H9 (cell line): ENCODE measurements around the gene OR6C68. TPM values are rescaled to one million over a fixed set of nuclear protein-coding genes. Genes with fewer than 3 reads are reported as not detected.
"Not testable (repeated sequence)": the region's sequence is repeated elsewhere in the genome, so short reads cannot be mapped to it uniquely, and the experiment has no call there.

ENCODE experiments used
- DNase-seq: peaks from one replicate; pipeline ENCODE4 v3.0.0-alpha.2; 2017
- H2AFZ ChIP-seq: one replicate; pipeline ENCODE4 v1.6.1; 2013; ENCODE audit warnings: mild to moderate bottlenecking, low read length, control low read depth, moderate library complexity
- H2AK5ac ChIP-seq: 2 replicates; pipeline ENCODE4 v1.6.1; 2013; ENCODE audit warnings: low read length, control low read depth, mixed read lengths; ENCODE audit not compliant: insufficient read length
- H2BK120ac ChIP-seq: one replicate; pipeline ENCODE4 v1.6.1; 2013; ENCODE audit warnings: low read depth, mild to moderate bottlenecking, low read length, control low read depth, inconsistent platforms; ENCODE audit not compliant: poor library complexity, severe bottlenecking
- H2BK12ac ChIP-seq: 2 replicates; pipeline ENCODE4 v1.6.1; 2013; ENCODE audit warnings: low read length, control low read depth, mixed read lengths, low read depth; ENCODE audit not compliant: insufficient read length
- H2BK15ac ChIP-seq: 2 replicates; pipeline ENCODE4 v1.6.1; 2013; ENCODE audit warnings: low read depth, low read length, control low read depth
- H2BK20ac ChIP-seq: one replicate; pipeline ENCODE4 v1.6.1; 2013; ENCODE audit warnings: low read depth, mild to moderate bottlenecking, low read length, control low read depth, inconsistent platforms; ENCODE audit not compliant: poor library complexity, severe bottlenecking
- H2BK5ac ChIP-seq: 2 replicates; pipeline ENCODE4 v1.6.1; 2013; ENCODE audit warnings: low read length, control low read depth, mixed read lengths; ENCODE audit not compliant: insufficient read length
- H3K14ac ChIP-seq: 2 replicates; pipeline ENCODE4 v1.6.1; 2013; ENCODE audit warnings: low read length, control low read depth; ENCODE audit not compliant: insufficient read depth
- H3K18ac ChIP-seq: 2 replicates; pipeline ENCODE4 v1.6.1; 2013; ENCODE audit warnings: low read depth, mild to moderate bottlenecking, mixed read lengths, low read length, control low read depth; ENCODE audit not compliant: insufficient read length
- H3K23ac ChIP-seq: 2 replicates; pipeline ENCODE4 v1.6.1; 2013; ENCODE audit warnings: low read length, control low read depth, mixed read lengths, low read depth; ENCODE audit not compliant: insufficient read length
- H3K23me2 ChIP-seq: 2 replicates; pipeline ENCODE4 v1.6.1; 2013; ENCODE audit warnings: low read depth, mild to moderate bottlenecking, mixed read lengths, low read length, control low read depth; ENCODE audit not compliant: insufficient read length, poor library complexity, severe bottlenecking
- H3K27ac ChIP-seq: 2 replicates; pipeline ENCODE4 v1.5.1; 2013; ENCODE audit warnings: low read length, control low read depth, mixed read lengths, low read depth; ENCODE audit not compliant: insufficient read length
- H3K27me3 ChIP-seq: 2 replicates; pipeline ENCODE4 v1.6.1; 2013; ENCODE audit warnings: low read length, control low read depth, inconsistent platforms; ENCODE audit not compliant: insufficient read depth
- H3K4ac ChIP-seq: 2 replicates; pipeline ENCODE4 v1.6.1; 2013; ENCODE audit warnings: low read depth, mild to moderate bottlenecking, control low read depth, inconsistent platforms, low read length, moderate library complexity
- H3K4me1 ChIP-seq: 2 replicates; pipeline ENCODE4 v1.6.1; 2013; ENCODE audit warnings: low read length, control low read depth, inconsistent platforms; ENCODE audit not compliant: insufficient read depth
- H3K4me2 ChIP-seq: 2 replicates; pipeline ENCODE4 v1.6.1; 2013; ENCODE audit warnings: low read length, control low read depth, mixed read lengths; ENCODE audit not compliant: insufficient read length, insufficient read depth
- H3K56ac ChIP-seq: 2 replicates; pipeline ENCODE4 v1.6.1; 2013; ENCODE audit warnings: low read depth, mild to moderate bottlenecking, mixed read lengths, low read length, control low read depth; ENCODE audit not compliant: insufficient read length
- H3K79me1 ChIP-seq: 2 replicates; pipeline ENCODE4 v1.6.1; 2013; ENCODE audit warnings: low read depth, mild to moderate bottlenecking, moderate library complexity, low read length, control low read depth, inconsistent platforms; ENCODE audit not compliant: insufficient read depth, poor library complexity, severe bottlenecking
- H3K79me2 ChIP-seq: 2 replicates; pipeline ENCODE4 v1.6.1; 2013; ENCODE audit warnings: low read length, control low read depth, inconsistent platforms; ENCODE audit not compliant: insufficient read depth
- H3K9ac ChIP-seq: 2 replicates; pipeline ENCODE4 v1.6.1; 2013; ENCODE audit warnings: low read length, control low read depth, mixed read lengths; ENCODE audit not compliant: insufficient read length; ENCODE audit errors: extremely low read depth
- H3K9me3 ChIP-seq: one replicate; pipeline ENCODE4 v1.6.1; 2013; ENCODE audit warnings: low read depth, low read length, inconsistent platforms; ENCODE audit not compliant: control insufficient read depth
- H3T11ph ChIP-seq: one replicate; pipeline ENCODE4 v1.6.1; 2013; ENCODE audit warnings: mild to moderate bottlenecking, low read length, control low read depth, inconsistent platforms
- H4K20me1 ChIP-seq: one replicate; pipeline ENCODE4 v1.6.1; 2013; ENCODE audit not compliant: control insufficient read depth, insufficient read length, insufficient read depth
- H4K5ac ChIP-seq: 2 replicates; pipeline ENCODE4 v1.6.1; 2013; ENCODE audit warnings: low read depth, mild to moderate bottlenecking, mixed read lengths, low read length, control low read depth; ENCODE audit not compliant: insufficient read length
- H4K8ac ChIP-seq: replicated peaks from 2 replicates; pipeline ENCODE4 v1.6.1; 2013; ENCODE audit warnings: low read length, control low read depth, mixed read lengths, low read depth; ENCODE audit not compliant: insufficient read length
- H4K91ac ChIP-seq: 2 replicates; pipeline ENCODE4 v1.6.1; 2013; ENCODE audit warnings: low read depth, mild to moderate bottlenecking, moderate library complexity, mixed read lengths, low read length, control low read depth; ENCODE audit not compliant: insufficient read length
- H3K27ac Mint-ChIP-seq, 3 experiments: 2 replicates in 2 of 3; 3 replicates in 1 of 3; pipeline ENCODE4 v1.8.0; 2020 to 2021; ENCODE audit warnings: mixed read lengths in 3 of 3, mild to moderate bottlenecking in 1 of 3, moderate library complexity in 1 of 3
- H3K27me3 Mint-ChIP-seq: 2 replicates; pipeline ENCODE4 v1.8.0; 2021; ENCODE audit warnings: low read depth, mild to moderate bottlenecking, moderate library complexity, mixed read lengths
- H3K36me3 Mint-ChIP-seq, 3 experiments: 2 replicates in 2 of 3; 3 replicates in 1 of 3; pipeline ENCODE4 v1.8.0; 2020 to 2021; ENCODE audit warnings: low read depth in 3 of 3, mixed read lengths in 3 of 3; ENCODE audit not compliant: insufficient read depth in 1 of 3
- H3K4me1 Mint-ChIP-seq, 2 experiments: 2 replicates each; pipeline ENCODE4 v1.8.0; 2020; ENCODE audit warnings: mixed read lengths in 2 of 2
- H3K4me3 Mint-ChIP-seq, 2 experiments: 2 replicates in 1 of 2; 3 replicates in 1 of 2; pipeline ENCODE4 v1.8.0; 2020 to 2021; ENCODE audit warnings: mild to moderate bottlenecking in 2 of 2, mixed read lengths in 2 of 2, moderate library complexity in 1 of 2
- H3K9me3 Mint-ChIP-seq, 2 experiments: 2 replicates in 1 of 2; 3 replicates in 1 of 2; pipeline ENCODE4 v1.8.0; 2020; ENCODE audit warnings: mild to moderate bottlenecking in 2 of 2, mixed read lengths in 2 of 2, moderate library complexity in 1 of 2
- CTCF ChIP-seq: fragments of 200-600 bp; sonication (generic); conservative IDR thresholded peaks from 3 replicates; pipeline ENCODE4 v1.8.0; 2021; ENCODE audit warnings: antibody characterized with exemption, mild to moderate bottlenecking
- WGBS: extraction: QIAGEN DNeasy Blood & Tissue Kit; methylation state at CpG from one replicate; pipeline ENCODE4 v1.1.7; 2013; ENCODE audit warnings: missing lambda C conversion rate, low lambda C conversion rate, mixed read lengths; ENCODE audit not compliant: insufficient read length; ENCODE audit errors: extremely low coverage; 5-methylcytosine and 5-hydroxymethylcytosine counted together
- total RNA-seq: library from RNA; stranded (reverse); gene quantifications from 2 replicates; pipeline ENCODE4 v1.2.1, GENCODE V29; 2021

OR6C68 gene
- total RNA-seq, 1 experiment from 2014 or later = not detected

DNA sequence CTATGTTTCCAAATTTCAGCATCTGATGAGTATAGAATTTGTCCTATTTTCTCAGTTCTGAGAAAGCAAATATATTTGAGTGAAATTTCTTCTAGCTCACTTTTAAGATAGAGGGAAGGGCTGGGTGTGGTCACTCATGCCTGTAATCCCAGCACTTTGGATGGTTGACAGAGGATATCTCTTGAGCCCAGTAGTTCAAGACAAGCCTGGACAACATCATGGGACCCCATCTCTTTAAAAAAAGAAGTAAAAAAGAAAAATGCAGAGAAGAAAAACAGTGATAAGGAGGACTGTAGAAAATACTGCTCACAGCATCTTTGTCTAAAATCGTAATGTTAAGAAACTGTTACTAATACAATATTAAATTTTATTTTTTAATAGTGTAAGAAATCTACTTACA is 19.9 kb upstream of the OR6C68 start:
- Mint-ChIP-seq H3K27ac (no peak overlapping the region), H3K4me3 (no peak overlapping the region), H3K36me3 (no peaks in the 10 kb centered on the region), H3K27me3 (no peaks in the 10 kb centered on the region), H3K9me3 (no peaks in the 10 kb centered on the region), H3K4me1 (no peaks in the 10 kb centered on the region)
- Histone ChIP-seq H4K20me1 (no peaks in the 10 kb centered on the region), H2AFZ (no peak overlapping the region), H4K5ac (no peak overlapping the region), H3K27me3 (no peaks in the 10 kb centered on the region), H3K23ac (no peak overlapping the region), H2BK120ac (no peak overlapping the region), H3K56ac (no peak overlapping the region), H2BK12ac (no peak overlapping the region), H4K91ac (no peak overlapping the region), H3K79me1 (no peaks in the 10 kb centered on the region), H2BK20ac (no peak overlapping the region), H2BK5ac (no peak overlapping the region), H3K4me2 (no peak overlapping the region), H4K8ac (no peak overlapping the region), H3K4me1 (no peaks in the 10 kb centered on the region), H3K23me2 (no peaks in the 10 kb centered on the region), H3K9me3 (no peaks in the 10 kb centered on the region), H3K14ac (no peak overlapping the region), H3K27ac (no peak overlapping the region), H2AK5ac (no peak overlapping the region), H3K9ac (no peak overlapping the region), H3K18ac (no peak overlapping the region), H3K79me2 (no peaks in the 10 kb centered on the region), H3T11ph (no peak overlapping the region), H3K4ac (no peak overlapping the region), H2BK15ac (no peak overlapping the region)
- no peak for TF ChIP-seq CTCF
- no CpG with 5 or more reads among the region's 1 CpG for WGBS
- no peak for DNase-seq

GRCh38 chr12:55479136-55479535 is 13.0 kb upstream of the OR6C68 start:
- H3T11ph ChIP-seq, H3K4me3 Mint-ChIP-seq, H3K79me1 ChIP-seq, H2BK15ac ChIP-seq, H4K5ac ChIP-seq, H3K9ac ChIP-seq, H4K8ac ChIP-seq, H3K27ac Mint-ChIP-seq, H4K20me1 ChIP-seq, H2BK12ac ChIP-seq, H4K91ac ChIP-seq, H3K18ac ChIP-seq, H3K23ac ChIP-seq, H3K27me3 Mint-ChIP-seq, H3K56ac ChIP-seq, H3K79me2 ChIP-seq, H3K4me1 ChIP-seq, H3K23me2 ChIP-seq, DNase-seq, H3K27ac ChIP-seq, H3K4ac ChIP-seq, H3K4me1 Mint-ChIP-seq, H3K4me2 ChIP-seq, H2BK5ac ChIP-seq, H2BK20ac ChIP-seq, H2AFZ ChIP-seq, H3K9me3 ChIP-seq, H3K36me3 Mint-ChIP-seq, H2BK120ac ChIP-seq, H3K14ac ChIP-seq, H2AK5ac ChIP-seq, H3K27me3 ChIP-seq: not testable (repeated sequence)
- WGBS = no CpG with 5 or more reads among the region's 29 CpGs
- peaks cover 9 to 13% of the 10 kb centered on the region in 2 experiments; a peak in 3 of 5 replicates for H3K9me3 Mint-ChIP-seq
